Measurements from ENCODE around the gene CYFIP2.

DNA sequence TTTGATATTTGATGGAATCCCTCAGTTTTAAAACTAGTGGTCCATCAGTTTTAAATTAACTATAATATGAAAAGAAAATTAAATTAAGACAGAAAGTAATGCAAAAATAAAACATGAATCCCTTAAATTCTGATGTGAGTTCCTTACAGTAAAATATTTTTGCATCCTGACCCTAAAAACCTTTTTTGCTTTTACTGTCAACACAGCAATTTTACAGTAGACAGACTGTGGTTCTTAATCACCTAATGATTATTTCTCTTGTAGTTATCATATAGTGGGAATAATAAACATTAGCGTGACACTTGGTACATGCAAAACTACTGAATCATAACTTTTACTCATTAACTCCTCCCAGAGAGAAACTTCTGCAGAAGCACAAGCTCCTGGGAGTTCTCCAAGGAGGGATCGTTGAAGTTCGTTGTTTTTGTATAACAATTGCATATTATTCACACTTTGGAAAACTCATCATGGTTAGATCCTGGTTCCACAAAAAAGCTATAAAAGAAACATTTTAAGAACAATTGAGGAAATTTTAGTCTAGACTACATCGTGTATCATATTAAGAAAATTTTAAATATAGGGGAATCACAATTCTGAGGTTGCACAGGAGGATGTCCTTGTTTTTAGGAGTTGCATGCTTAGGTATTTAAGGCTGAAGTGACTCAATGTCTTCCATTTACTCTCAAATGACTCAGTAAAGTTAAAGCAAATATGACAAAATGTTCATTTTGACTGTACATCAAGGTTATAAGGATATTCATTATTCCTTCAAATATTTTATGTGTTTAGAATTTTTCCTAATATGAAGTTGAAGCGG is 105.9 kb downstream of the CYFIP2 start:
- TF ChIP-seq ZNF24 (IDR thresholded peaks at IDR 0.05) (no peak), FOXA1 (IDR thresholded peaks at IDR 0.05) (no peak), FOXA1 (CRISPR knock-in tag; IDR thresholded peaks at IDR 0.05) (no peak), EZH2 (conservative IDR thresholded peaks at IDR 0.05; ENCODE audit: low read depth, low read length) (no peak), TCF12 (IDR thresholded peaks at IDR 0.05) (no peak), TCF12 (CRISPR knock-in tag; IDR thresholded peaks at IDR 0.05) (no peak), TCF7 (IDR thresholded peaks at IDR 0.05; ENCODE audit: low read depth) (no peak)
- TF ChIP-seq, protein P1, sequence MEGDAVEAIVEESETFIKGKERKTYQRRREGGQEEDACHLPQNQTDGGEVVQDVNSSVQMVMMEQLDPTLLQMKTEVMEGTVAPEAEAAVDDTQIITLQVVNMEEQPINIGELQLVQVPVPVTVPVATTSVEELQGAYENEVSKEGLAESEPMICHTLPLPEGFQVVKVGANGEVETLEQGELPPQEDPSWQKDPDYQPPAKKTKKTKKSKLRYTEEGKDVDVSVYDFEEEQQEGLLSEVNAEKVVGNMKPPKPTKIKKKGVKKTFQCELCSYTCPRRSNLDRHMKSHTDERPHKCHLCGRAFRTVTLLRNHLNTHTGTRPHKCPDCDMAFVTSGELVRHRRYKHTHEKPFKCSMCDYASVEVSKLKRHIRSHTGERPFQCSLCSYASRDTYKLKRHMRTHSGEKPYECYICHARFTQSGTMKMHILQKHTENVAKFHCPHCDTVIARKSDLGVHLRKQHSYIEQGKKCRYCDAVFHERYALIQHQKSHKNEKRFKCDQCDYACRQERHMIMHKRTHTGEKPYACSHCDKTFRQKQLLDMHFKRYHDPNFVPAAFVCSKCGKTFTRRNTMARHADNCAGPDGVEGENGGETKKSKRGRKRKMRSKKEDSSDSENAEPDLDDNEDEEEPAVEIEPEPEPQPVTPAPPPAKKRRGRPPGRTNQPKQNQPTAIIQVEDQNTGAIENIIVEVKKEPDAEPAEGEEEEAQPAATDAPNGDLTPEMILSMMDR (CRISPR knock-in tag; IDR thresholded peaks at IDR 0.05), result no peak
